CD4-positive, alpha-beta T cell (primary cell): Measurements from ENCODE around the gene GNB3. TPM values are rescaled to one million over a fixed set of nuclear protein-coding genes. Genes with fewer than 3 reads are reported as not detected.

ENCODE experiments used
- ATAC-seq: fragments of 200-7000 bp; cut with Tn5 transposase; one replicate; pipeline ENCODE4 v1.10.0; 2022; ENCODE audit warnings: mild to moderate bottlenecking; ENCODE audit not compliant: poor library complexity
- CTCF ChIA-PET: fragments of 350-600 bp; sonication (Branson Sonifier 250); formaldehyde crosslinking; loops from one replicate; lab custom pipeline; 2021; ENCODE audit warnings: antibody characterized with exemption, inconsistent platforms; lab: Charles Lee
- POLR2A ChIA-PET: fragments of 350-600 bp; sonication (Branson Sonifier 250); formaldehyde crosslinking; loops from one replicate; lab custom pipeline; 2021; ENCODE audit warnings: antibody characterized with exemption, inconsistent platforms; lab: Charles Lee
- DNase-seq, 14 experiments: peaks; one replicate each; pipeline ENCODE4 v3.0.0-alpha.2; 2013 to 2020; ENCODE audit warnings: mixed read lengths in 2 of 14
- H3K27ac ChIP-seq, 2 donors: one replicate each; pipeline versions ENCODE4 v1.5.1 to v1.7.0; 2013; ENCODE audit warnings: low read length in 2 of 2, low read depth in 1 of 2, mild to moderate bottlenecking in 1 of 2
- H3K27me3 ChIP-seq, 2 experiments: 1 replicate in 1 of 2; 2 replicates in 1 of 2; pipeline versions ENCODE4 v1.6.1 to v1.7.0; 2013; ENCODE audit warnings: low read length in 2 of 2, control low read depth in 1 of 2, mild to moderate bottlenecking in 1 of 2, moderate library complexity in 1 of 2; ENCODE audit not compliant: insufficient read depth in 2 of 2, control insufficient read depth in 1 of 2
- H3K36me3 ChIP-seq: one replicate; pipeline ENCODE4 v1.6.1; 2013; ENCODE audit warnings: low read length, control low read depth; ENCODE audit not compliant: insufficient read depth
- H3K4me1 ChIP-seq: one replicate; pipeline ENCODE4 v1.6.1; 2013; ENCODE audit warnings: low read length, control low read depth; ENCODE audit not compliant: insufficient read depth
- H3K4me3 ChIP-seq: one replicate; pipeline ENCODE4 v1.5.1; 2013; ENCODE audit warnings: mild to moderate bottlenecking, low read length, moderate library complexity
- H3K9me3 ChIP-seq, 2 experiments: 1 replicate in 1 of 2; 2 replicates in 1 of 2; pipeline versions ENCODE4 v1.6.1 to v1.7.0; 2013; ENCODE audit warnings: low read length in 2 of 2, mild to moderate bottlenecking in 2 of 2, control low read depth in 1 of 2, moderate library complexity in 1 of 2; ENCODE audit not compliant: control insufficient read depth in 1 of 2, insufficient read depth in 1 of 2
- H3K27ac Mint-ChIP-seq: one replicate; pipeline ENCODE4 v1.8.0; 2020; ENCODE audit warnings: mixed read lengths
- H3K27me3 Mint-ChIP-seq: one replicate; pipeline ENCODE4 v1.8.0; 2021; ENCODE audit warnings: mixed read lengths
- H3K36me3 Mint-ChIP-seq: one replicate; pipeline ENCODE4 v1.8.0; 2021; ENCODE audit warnings: low read depth, mixed read lengths
- H3K4me1 Mint-ChIP-seq: one replicate; pipeline ENCODE4 v1.8.0; 2021; ENCODE audit warnings: low read depth, mixed read lengths
- H3K4me3 Mint-ChIP-seq: one replicate; pipeline ENCODE4 v1.8.0; 2020; ENCODE audit warnings: mild to moderate bottlenecking, mixed read lengths
- H3K9me3 Mint-ChIP-seq: one replicate; pipeline ENCODE4 v1.8.0; 2020; ENCODE audit warnings: mixed read lengths
- intact Hi-C, 2 experiments: fragments of 100-400 bp; cut with DNase I in 1 of 2; cut with micrococcal nuclease in 1 of 2; formaldehyde crosslinking; loops; one replicate each; pipeline versions ENCODE4 v1.15.1 to v1.9.0; 2023 to 2025; cut with DNase I, micrococcal nuclease
- total RNA-seq, 174 experiments: library from RNA in 2 of 174; stranded (reverse) in 2 of 174; gene quantifications; one replicate each; pipeline ENCODE4 v1.2.3 and lab custom pipeline; 2021 to 2026
- TF ChIP-seq, protein P1 (sequence below): fragments of 200-600 bp; IDR thresholded peaks from one replicate; pipeline ENCODE4 v1.8.0; 2022; ENCODE audit warnings: antibody characterized with exemption, mild to moderate bottlenecking

GNB3 gene
- total RNA-seq, 2 experiments from 2014 or later, result 0.75 to 0.85 TPM

DNA sequence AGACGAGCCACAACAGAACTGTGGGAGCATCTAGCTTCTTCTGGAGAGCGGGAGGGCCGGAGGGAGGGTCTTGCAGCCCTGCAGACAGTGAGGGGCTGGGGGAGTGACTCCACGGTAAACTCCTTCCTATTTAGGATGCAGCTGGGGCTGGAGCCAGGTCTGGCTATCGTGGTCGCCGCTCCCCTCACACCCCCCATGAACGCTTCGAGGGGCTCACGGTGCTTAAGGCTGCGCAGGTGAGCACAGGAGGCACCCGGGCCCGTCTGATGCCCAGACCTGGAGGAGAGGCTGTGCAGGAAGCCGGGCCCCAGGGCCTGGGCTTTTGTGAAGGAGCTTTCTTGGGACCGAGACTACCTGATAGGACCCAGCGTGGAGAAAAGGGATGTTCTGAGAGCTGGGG is 3.9 kb upstream of the GNB3 start:
- peaks cover 5% of the 10 kb centered on the region for H3K4me1 ChIP-seq
- H3K36me3 Mint-ChIP-seq, result no peaks in the 10 kb centered on the region

DNA sequence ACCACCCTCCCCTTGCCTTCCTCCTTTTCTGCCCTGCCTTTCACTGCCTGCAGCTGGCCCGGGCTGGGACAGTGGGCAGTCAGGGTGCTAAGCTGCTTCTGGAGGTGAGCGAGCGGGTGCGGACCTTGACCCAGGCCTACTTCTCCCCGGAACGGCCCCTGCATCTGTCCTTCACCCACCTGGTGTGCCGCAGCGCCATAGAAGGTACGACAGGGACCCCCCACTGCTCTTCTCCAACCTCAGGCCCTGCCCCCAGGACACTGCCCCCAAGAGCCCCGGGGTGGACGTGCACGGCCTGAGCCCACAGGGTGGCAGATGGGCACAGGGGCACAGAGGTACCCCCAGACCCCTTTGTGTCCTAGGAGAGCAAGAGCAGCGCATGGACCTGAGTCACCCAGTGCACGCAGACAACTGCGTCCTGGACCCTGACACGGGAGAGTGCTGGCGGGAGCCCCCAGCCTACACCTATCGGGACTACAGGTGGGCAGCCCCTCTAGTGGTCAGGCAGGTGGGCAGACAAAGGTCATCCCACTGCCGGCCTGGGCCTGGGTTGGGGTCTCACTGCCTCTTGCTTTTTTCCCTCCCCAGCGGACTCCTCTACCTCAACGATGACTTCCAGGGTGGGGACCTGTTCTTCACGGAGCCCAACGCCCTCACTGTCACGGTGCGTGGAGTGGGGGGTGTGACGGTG is 3.2 kb upstream of the GNB3 start:
- H3K36me3 Mint-ChIP-seq, result no peaks in the 10 kb centered on the region
- no peak overlapping the region for H3K4me3 ChIP-seq
- no peak overlapping the region for H3K27ac ChIP-seq
- intact Hi-C loops, result no loop called here
- H3K9me3 ChIP-seq, result no peaks in the 10 kb centered on the region
- POLR2A ChIA-PET, result interaction anchor here (0.9 kb wide), 1 partner anchor 14 kb away, joined by 3 read pairs; the partner anchor contains the start of gene CDCA3
- peaks cover 5% of the 10 kb centered on the region for H3K4me1 ChIP-seq
- no peak overlapping the region for H3K27ac Mint-ChIP-seq
- no peaks in the 10 kb centered on the region for H3K27me3 ChIP-seq
- DNase-seq (no peak), ATAC-seq (no peak)
- H3K9me3 Mint-ChIP-seq, result no peaks in the 10 kb centered on the region
- H3K4me3 Mint-ChIP-seq, result no peak overlapping the region
- TF ChIP-seq, protein P1, sequence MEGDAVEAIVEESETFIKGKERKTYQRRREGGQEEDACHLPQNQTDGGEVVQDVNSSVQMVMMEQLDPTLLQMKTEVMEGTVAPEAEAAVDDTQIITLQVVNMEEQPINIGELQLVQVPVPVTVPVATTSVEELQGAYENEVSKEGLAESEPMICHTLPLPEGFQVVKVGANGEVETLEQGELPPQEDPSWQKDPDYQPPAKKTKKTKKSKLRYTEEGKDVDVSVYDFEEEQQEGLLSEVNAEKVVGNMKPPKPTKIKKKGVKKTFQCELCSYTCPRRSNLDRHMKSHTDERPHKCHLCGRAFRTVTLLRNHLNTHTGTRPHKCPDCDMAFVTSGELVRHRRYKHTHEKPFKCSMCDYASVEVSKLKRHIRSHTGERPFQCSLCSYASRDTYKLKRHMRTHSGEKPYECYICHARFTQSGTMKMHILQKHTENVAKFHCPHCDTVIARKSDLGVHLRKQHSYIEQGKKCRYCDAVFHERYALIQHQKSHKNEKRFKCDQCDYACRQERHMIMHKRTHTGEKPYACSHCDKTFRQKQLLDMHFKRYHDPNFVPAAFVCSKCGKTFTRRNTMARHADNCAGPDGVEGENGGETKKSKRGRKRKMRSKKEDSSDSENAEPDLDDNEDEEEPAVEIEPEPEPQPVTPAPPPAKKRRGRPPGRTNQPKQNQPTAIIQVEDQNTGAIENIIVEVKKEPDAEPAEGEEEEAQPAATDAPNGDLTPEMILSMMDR, result no peak
- CTCF ChIA-PET, result no interaction called here
- H3K27me3 Mint-ChIP-seq, result no peaks in the 10 kb centered on the region
- H3K36me3 ChIP-seq, result no peaks in the 10 kb centered on the region
- peaks cover 6% of the 10 kb centered on the region for H3K4me1 Mint-ChIP-seq

More for the DNA sequence above, 3.9 kb upstream of the GNB3 start:
- H3K27ac Mint-ChIP-seq, result no peak overlapping the region
- H3K27ac ChIP-seq, result no peak overlapping the region
- CTCF ChIA-PET, result interaction anchor here (2.0 kb wide), 1 partner anchor 36 kb away, joined by 7 read pairs; the partner anchor contains the start of gene SPSB2
- DNase-seq (no peak), ATAC-seq (no peak)
- H3K4me3 Mint-ChIP-seq, result no peak overlapping the region
- no peaks in the 10 kb centered on the region for H3K9me3 Mint-ChIP-seq
- H3K27me3 Mint-ChIP-seq, result no peaks in the 10 kb centered on the region
- H3K36me3 ChIP-seq, result no peaks in the 10 kb centered on the region
- H3K4me1 Mint-ChIP-seq, result peaks cover 6% of the 10 kb centered on the region
- H3K4me3 ChIP-seq, result no peak overlapping the region
- H3K9me3 ChIP-seq, result no peaks in the 10 kb centered on the region
- H3K27me3 ChIP-seq, result no peaks in the 10 kb centered on the region
- TF ChIP-seq, protein P1, result no peak
- POLR2A ChIA-PET, result interaction anchor here (0.9 kb wide), 1 partner anchor 15 kb away, joined by 3 read pairs; the partner anchor contains the start of gene CDCA3
- intact Hi-C loops, result no loop called here

DNA sequence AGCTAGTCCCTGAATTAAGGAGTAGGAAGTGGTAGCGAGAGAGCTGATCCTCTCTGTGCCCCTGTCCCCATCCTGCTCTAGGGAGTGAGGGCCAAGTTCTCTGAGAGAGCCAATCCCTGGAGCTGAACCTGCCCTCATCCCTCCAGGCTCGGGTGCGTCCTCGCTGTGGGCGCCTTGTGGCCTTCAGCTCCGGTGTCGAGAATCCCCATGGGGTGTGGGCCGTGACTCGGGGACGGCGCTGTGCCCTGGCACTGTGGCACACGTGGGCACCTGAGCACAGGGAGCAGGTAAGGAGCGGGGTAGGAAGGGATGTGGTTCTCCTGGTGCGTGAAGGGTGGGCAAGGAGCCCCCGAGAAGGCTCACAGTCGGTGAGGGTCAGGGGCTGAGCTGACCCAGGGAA is 1.9 kb upstream of the GNB3 start:
- no peak overlapping the region for H3K4me3 ChIP-seq
- ATAC-seq (no peak), DNase-seq (no peak)
- ChIA-PET CTCF (no interaction called here), POLR2A (interaction anchor here (3.2 kb wide), 1 partner anchor 13 kb away, joined by 13 read pairs; the partner anchor contains the start of genes CDCA3 and USP5)
- H3K4me1 Mint-ChIP-seq, result peaks cover 6% of the 10 kb centered on the region
- no peaks in the 10 kb centered on the region for H3K9me3 Mint-ChIP-seq
- H3K4me1 ChIP-seq, result peaks cover 5% of the 10 kb centered on the region
- no peaks in the 10 kb centered on the region for H3K27me3 ChIP-seq
- H3K9me3 ChIP-seq, result no peaks in the 10 kb centered on the region
- intact Hi-C loops, result no loop called here
- no peak overlapping the region for H3K27ac Mint-ChIP-seq
- H3K36me3 ChIP-seq, result no peaks in the 10 kb centered on the region
- TF ChIP-seq, protein P1, result no peak
- no peaks in the 10 kb centered on the region for H3K27me3 Mint-ChIP-seq
- no peaks in the 10 kb centered on the region for H3K36me3 Mint-ChIP-seq
- no peak overlapping the region for H3K27ac ChIP-seq
- no peak overlapping the region for H3K4me3 Mint-ChIP-seq
